Measurements from ENCODE around the gene CFAP77. TPM values are rescaled to one million over a fixed set of nuclear protein-coding genes. Genes with fewer than 3 reads are reported as not detected.

CFAP77 gene
- total RNA-seq, 6 donors from 2014 or later, result 0.78 to 16.7 (median 2.7) TPM; not detected in 1

DNA sequence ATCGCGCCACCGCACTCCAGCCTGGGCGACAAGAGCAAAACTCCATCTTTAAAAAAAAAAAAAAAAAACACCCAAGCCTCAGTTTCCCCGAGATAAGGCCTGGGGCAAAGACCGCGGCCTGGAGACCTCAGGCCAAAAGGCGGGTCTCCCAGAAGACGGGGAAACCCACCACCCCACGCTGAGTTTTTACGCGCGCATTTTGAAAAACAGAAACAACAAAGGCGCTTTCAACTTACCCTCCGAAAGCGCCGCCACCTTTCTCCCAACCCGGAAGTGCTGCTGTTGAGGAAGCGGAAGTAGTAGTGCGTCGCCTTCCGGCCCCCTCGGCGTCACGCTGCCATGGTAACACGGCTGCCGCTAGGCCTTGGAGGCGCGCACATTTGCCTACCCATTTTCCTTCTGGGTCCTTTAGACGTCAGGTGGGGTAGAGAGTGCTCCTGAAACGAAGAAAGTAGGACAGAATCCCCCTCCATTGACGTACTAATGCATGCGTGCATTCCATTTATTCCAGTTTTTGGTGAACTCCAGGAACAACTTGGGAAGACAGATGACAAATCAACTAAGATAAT, 3.4 kb upstream of the CFAP77 start, which contains the start of gene TTF1:
TTF1 (minus strand) TSS at position 287 of the 569 bp plus-strand sequence. CDS start 4,019 bp downstream, outside the sequence.
- peaks cover 0 to 13% (median 8%) of the 10 kb centered on the region in 4 donors for H3K27me3 ChIP-seq
- DNase-seq, result peak; percentile 88 to 97
- ATAC-seq (ENCODE audit: low FRiP score in 2 of 2), result peak; percentile 86 to 93
- no peaks in the 10 kb centered on the region for H3K9me3 ChIP-seq
- WGBS, 2 donors, result 2% methylated on average over 30 to 33 of the region's 33 CpGs
- peak within 1 kb of the TSS; percentile 73 to 87 (median 82) for H3K4me3 ChIP-seq
- peaks cover 33 to 55% (median 39%) of the 10 kb centered on the region in 4 donors for H3K4me1 ChIP-seq
- peaks cover 0 to 16% (median 10%) of the 10 kb centered on the region in 4 donors for H3K36me3 ChIP-seq
- H3K27ac ChIP-seq, result peak within 1 kb of the TSS in 3 of 4 donors; percentile 52 to 71 (median 62)
- TF ChIP-seq, protein P1, sequence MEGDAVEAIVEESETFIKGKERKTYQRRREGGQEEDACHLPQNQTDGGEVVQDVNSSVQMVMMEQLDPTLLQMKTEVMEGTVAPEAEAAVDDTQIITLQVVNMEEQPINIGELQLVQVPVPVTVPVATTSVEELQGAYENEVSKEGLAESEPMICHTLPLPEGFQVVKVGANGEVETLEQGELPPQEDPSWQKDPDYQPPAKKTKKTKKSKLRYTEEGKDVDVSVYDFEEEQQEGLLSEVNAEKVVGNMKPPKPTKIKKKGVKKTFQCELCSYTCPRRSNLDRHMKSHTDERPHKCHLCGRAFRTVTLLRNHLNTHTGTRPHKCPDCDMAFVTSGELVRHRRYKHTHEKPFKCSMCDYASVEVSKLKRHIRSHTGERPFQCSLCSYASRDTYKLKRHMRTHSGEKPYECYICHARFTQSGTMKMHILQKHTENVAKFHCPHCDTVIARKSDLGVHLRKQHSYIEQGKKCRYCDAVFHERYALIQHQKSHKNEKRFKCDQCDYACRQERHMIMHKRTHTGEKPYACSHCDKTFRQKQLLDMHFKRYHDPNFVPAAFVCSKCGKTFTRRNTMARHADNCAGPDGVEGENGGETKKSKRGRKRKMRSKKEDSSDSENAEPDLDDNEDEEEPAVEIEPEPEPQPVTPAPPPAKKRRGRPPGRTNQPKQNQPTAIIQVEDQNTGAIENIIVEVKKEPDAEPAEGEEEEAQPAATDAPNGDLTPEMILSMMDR (IDR thresholded peaks at IDR 0.05), result peak in 1 of 6 experiments; percentile 9
- TF ChIP-seq EP300 (IDR thresholded peaks at IDR 0.05) (no peak), POLR2A (IDR thresholded peaks at IDR 0.05) (peak in 2 of 4 donors; percentile 40 to 52), POLR2AphosphoS5 (IDR thresholded peaks at IDR 0.05) (peak; percentile 79 to 84)

DNA sequence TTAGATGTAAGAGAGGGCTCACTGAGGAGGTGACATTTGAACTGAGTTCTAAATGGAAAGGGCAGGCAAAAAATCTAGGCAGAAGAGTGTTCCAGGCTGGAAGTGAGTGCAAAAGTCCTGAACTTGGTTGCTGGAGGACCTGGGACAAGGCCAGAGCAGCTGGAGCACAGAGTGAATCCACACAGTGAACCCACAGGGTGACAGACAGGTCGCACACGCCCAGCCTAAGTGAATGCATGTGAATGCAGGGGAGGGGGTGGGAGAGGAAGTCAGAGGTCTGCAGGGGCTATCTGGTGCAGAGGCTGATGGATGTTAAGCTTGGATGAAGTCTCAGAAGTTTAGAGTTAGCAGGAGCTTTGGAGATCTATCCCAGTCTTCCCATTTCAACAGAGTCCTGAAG, 2.8 kb upstream of the CFAP77 start:
- DNase-seq (no peak), ATAC-seq (ENCODE audit: low FRiP score in 2 of 2) (no peak)
- Histone ChIP-seq H3K27ac (peak overlapping the region in 1 of 4 donors; percentile 62), H3K36me3 (peaks cover 0 to 11% (median 6%) of the 10 kb centered on the region in 4 donors), H3K27me3 (peaks cover 0 to 13% (median 8%) of the 10 kb centered on the region in 4 donors), H3K9me3 (no peaks in the 10 kb centered on the region), H3K4me1 (peaks cover 33 to 55% (median 39%) of the 10 kb centered on the region in 4 donors), H3K4me3 (peak overlapping the region in 3 of 4 donors; percentile 73 to 87 (median 82))
- TF ChIP-seq, protein P1 (IDR thresholded peaks at IDR 0.05), result no peak
- TF ChIP-seq POLR2AphosphoS5 (IDR thresholded peaks at IDR 0.05), result no peak
- no peak for TF ChIP-seq EP300 (IDR thresholded peaks at IDR 0.05)
- no peak for TF ChIP-seq POLR2A (IDR thresholded peaks at IDR 0.05)
- 80 to 86% methylated on average over 2 of the region's 2 CpGs for WGBS, 2 donors

DNA sequence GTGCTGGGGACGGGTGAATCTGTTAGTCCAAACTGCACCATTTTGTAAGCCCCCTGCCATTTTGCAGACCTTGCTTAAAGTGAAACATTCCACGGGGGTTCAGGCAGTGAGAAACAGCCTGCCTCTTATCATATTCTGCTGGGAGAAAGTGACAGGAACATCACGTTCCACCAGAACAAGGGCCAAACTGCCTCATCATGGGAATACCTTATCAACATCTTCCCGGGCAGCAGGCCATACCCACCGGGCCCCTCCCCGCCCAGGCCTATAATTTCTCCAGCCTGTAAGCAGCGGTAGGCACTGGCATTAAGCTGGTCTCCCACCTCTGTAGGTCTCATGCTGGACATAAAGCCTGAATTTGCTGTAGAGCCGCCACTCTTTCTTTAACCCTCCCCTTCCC, 1.5 kb upstream of the CFAP77 start:
- ATAC-seq (ENCODE audit: low FRiP score in 2 of 2) (no peak), DNase-seq (no peak)
- 84 to 90% methylated on average over 8 of the region's 8 CpGs for WGBS, 2 donors
- TF ChIP-seq, protein P1 (IDR thresholded peaks at IDR 0.05), result no peak
- TF ChIP-seq EP300 (IDR thresholded peaks at IDR 0.05) (no peak), POLR2AphosphoS5 (IDR thresholded peaks at IDR 0.05) (no peak), POLR2A (IDR thresholded peaks at IDR 0.05) (no peak)
- Histone ChIP-seq H3K4me3 (no peak overlapping the region), H3K4me1 (peaks cover 33 to 55% (median 39%) of the 10 kb centered on the region in 4 donors), H3K27me3 (peaks cover 0 to 13% (median 8%) of the 10 kb centered on the region in 4 donors), H3K9me3 (no peaks in the 10 kb centered on the region), H3K36me3 (no peaks in the 10 kb centered on the region), H3K27ac (no peak overlapping the region)

DNA sequence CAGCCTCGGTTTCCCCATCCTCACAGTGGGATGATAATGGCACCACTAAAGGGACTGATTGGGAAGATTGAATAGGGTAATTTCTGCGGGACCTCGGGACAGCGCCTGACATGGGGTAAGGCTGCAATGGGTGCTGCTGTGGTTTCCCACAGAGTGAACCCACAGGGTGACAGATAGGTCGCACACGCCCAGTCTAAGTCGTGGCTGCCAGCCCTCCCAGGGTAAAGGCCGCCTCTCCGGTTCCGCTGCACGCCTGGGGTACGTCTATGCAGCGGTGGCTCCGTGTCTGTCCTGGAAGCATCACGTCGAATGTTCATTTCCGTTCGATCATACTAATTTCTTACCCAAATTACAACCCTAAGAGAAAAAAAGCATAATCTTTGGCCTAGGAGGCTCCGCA, 631 bp downstream of the CFAP77 start:
- DNase-seq, result no peak
- 10 to 19% methylated on average over 2 to 19 of the region's 19 CpGs for WGBS, 2 donors
- Histone ChIP-seq H3K36me3 (no peaks in the 10 kb centered on the region), H3K27me3 (peaks cover 0 to 28% (median 8%) of the 10 kb centered on the region in 4 donors), H3K27ac (no peak overlapping the region), H3K4me3 (peak overlapping the region; percentile 3 to 56 (median 54)), H3K9me3 (no peaks in the 10 kb centered on the region), H3K4me1 (peaks cover 22 to 36% (median 28%) of the 10 kb centered on the region in 4 donors)
- TF ChIP-seq EP300 (IDR thresholded peaks at IDR 0.05) (no peak), POLR2AphosphoS5 (IDR thresholded peaks at IDR 0.05) (no peak), POLR2A (IDR thresholded peaks at IDR 0.05) (no peak)
- TF ChIP-seq, protein P1 (IDR thresholded peaks at IDR 0.05), result no peak
- ATAC-seq (ENCODE audit: low FRiP score in 2 of 2), result peak in 1 of 2 donors; percentile 4
